Activated CD4-positive, alpha-beta T cell treated with anti-CD3 and anti-CD28 coated beads for 4 hours (primary cell): Measurements from ENCODE around the gene SPDYE3.
"Not testable (repeated sequence)": the region's sequence is repeated elsewhere in the genome, so short reads cannot be mapped to it uniquely, and the experiment has no call there.

Experiments used
- DNase-seq, 2 donors: peaks; one replicate each; pipeline ENCODE4 v3.0.0-alpha.2; 2020

SPDYE3 gene

GRCh38 chr7:100307402-100307801 is at the start of gene SPDYE3:
Gene SPDYE3 (plus strand): TSS chr7:100307702. CDS start chr7:100307886, 184 bp downstream.
- DNase-seq = not testable (repeated sequence)

DNA sequence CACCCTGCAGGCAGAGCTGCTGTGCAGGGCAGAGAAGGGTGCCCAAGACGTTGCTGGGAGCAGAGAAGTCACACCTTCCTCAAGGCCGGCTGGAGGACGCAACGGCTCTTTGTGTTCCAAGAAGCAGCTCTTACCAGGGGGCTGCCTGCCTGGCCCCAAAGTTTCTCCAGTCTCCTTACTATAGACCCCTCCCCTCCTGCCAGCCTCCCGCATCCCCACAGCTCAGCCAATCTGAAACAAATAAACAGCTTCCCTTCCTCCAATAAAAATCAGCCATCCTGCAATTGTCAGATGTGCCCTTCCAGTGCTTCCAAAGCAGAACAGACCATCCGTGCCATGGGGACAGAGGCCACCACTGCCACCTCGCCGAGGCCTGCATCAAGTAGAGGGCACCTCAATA is 47.5 kb upstream of the SPDYE3 start:
- DNase-seq = not testable (repeated sequence)

DNA sequence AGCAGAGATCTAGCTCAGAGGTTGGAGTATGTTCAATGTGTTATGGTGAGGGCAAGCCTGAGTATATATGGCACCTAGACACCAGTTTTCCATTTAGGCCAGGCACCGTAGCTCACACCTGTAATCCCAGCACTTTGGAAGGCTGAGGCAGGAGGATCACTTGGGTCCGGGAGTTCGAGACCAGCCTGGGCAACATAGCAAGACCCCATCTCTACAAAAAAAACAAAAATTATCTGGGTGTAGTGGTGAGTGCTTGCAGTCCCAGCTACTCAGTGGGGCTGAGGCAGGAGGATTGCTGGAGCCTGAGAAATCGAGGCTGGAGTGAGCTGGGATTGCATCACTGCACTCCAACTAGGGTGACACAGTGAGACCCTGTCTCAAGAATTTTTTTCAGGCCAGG is 44.6 kb upstream of the SPDYE3 start:
- not testable (repeated sequence) for DNase-seq

DNA sequence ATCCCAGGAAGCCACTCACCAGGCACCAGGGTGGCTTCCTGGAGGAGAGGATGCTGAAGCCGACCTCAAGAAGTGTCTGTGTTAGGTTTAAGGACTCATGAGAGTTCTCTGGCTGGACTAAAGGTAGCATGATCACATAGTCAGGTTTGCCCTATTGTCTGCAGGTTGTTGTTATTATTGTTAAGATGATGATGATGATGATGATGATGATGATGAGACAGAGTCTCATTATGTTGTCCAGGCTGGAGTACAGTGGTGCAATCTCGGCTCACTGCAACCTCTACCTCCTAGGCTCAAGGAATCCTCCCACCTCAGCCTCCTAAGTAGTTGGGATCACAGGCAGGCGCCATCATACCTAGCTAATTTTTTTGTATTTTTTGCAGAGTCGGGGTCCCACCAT is 43.3 kb upstream of the SPDYE3 start:
- DNase-seq = not testable (repeated sequence)

- DNase-seq = not testable (repeated sequence)
These were observed 42.8 kb upstream of the SPDYE3 start for GRCh38 chr7:100264669-100265165.

DNA sequence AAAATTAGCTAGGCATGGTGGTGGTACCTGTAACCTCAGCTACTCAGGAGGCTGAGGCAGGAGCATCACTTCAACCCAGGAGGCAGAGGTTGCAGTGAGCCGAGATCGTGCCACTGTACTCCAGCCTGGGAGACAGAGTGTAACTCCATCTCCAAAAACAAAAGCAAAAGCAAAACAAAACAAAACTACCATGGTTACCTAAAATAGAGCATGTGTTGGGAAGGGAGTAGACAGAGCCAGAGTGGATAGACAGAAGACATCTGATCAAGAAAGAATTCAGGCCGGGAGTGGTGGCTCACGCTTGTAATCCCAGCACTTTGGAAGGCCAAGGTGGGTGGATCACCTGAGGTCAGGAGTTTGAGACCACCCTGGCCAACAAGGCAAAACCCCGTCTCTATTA is 41.7 kb upstream of the SPDYE3 start:
- DNase-seq = not testable (repeated sequence)

GRCh38 chr7:100266576-100267354 is 40.7 kb upstream of the SPDYE3 start:
- no peak for DNase-seq

DNA sequence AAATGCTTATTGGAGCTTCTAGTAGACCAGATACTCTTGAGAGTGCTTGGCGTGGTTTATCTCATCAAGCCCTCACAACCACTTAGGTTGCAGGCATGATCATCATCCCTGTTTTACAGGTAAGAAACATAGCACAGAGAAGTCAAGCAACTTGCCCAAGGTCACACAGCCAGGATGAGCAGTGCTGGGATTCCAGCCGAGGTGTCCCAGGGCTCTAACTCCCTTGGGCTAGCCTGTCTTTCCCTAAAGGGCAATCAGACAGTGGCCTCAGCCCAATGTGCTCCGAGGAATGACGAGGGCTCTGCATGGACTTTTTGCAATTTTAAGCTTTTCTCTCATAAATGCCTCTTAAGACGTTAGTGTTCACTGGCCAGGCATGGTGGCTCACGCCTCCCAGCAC is 39.9 kb upstream of the SPDYE3 start:
- DNase-seq = no peak

DNA sequence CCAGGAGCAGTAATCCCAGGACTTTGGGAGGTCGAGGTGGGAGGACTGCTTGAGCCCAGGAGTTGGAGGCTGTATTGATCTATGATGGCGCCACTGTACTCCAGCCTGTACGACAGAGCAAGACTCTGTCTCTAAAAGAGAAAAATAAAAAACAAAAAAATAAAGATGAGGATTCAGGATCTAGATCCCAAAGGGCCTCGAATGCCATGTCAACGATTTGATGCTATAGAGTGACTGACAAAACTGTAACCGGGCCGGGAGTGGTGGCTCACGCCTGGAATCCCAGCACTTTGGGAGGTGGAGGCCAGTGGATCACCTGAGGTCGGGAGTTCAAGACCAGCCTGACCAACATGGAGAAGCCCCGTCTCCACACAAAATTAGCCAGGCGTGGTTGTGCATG is 38.6 kb upstream of the SPDYE3 start:
- DNase-seq = not testable (repeated sequence)

DNA sequence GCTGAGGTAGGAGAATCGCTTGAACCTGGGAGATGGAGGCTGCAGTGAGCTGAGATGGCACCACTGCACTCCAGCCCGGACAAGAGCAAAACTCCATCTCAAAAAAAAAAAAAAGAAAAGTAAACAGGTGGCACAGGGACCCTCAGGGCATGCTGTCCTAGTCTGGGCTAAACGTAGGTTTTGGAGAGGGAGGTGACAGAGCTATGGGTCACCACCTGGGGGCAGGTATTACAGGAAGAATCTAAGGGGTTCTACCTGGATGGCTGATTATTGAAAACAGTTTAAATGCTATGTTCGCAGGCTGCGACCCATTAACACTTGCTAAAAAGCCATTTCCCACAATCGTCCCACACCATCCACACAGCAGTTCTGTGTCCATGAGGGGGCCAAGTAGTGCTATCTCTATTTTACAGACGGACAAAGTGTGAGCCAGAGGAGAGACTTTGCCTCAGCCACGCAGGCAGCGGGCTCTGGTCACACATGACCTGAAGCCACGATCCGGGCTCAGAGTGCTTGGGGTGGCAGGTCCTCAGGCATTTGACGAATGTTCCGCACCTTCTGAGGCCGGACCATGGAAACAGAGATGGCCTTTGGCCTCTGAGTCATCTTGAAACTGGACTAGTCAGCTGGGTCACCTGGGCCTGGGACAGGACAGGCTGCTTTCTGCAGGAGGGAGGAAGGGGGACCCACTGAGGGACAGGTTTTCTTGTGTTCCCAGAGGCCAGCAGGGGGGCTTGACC is 38.0 kb upstream of the SPDYE3 start:
- not testable (repeated sequence) for DNase-seq

DNA sequence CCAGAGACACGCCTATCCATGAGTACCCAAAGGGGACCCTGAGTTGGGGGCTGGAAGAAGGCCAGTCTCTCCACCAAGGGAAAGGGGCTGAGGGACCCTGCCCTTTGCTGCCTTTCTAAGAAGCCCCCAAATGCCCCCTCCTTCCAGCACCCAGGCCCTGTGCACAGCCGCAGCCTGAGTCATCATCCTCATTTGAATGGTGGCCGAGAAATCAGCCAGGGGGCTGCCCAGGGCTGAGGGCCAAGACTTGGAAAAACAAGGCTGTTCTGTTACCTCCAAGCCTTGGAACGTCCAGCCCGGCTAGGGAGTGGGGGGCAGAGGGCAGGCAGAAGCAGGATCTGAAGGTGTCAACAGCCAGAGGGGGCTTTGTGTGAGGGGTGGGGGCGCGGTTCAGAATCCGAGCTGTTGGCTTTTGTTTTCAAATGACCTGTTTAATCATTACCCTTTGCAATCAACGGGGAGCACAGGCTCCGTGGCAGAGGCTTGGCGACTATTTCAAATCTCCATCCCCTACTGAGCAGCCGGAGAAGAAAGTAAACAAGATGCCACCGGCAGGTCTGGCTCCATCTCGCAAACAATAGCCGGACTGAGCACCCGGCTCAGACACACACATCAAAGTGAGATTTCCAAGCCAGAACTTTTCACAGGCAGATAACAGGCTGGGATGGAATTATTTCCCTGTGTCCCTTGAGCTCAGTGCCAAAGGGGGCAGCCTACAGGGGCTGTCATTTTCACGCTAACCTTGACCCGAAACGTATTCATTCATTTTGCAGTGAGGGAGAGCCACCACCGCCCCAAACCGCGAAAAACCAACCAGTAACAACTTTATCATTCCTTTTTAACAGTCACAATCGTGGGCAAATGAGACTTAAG is 37.2 kb upstream of the SPDYE3 start:
- not testable (repeated sequence) for DNase-seq

- DNase-seq = peak; percentile 26 to 38
These were observed 36.4 kb upstream of the SPDYE3 start for GRCh38 chr7:100270941-100271593.

DNA sequence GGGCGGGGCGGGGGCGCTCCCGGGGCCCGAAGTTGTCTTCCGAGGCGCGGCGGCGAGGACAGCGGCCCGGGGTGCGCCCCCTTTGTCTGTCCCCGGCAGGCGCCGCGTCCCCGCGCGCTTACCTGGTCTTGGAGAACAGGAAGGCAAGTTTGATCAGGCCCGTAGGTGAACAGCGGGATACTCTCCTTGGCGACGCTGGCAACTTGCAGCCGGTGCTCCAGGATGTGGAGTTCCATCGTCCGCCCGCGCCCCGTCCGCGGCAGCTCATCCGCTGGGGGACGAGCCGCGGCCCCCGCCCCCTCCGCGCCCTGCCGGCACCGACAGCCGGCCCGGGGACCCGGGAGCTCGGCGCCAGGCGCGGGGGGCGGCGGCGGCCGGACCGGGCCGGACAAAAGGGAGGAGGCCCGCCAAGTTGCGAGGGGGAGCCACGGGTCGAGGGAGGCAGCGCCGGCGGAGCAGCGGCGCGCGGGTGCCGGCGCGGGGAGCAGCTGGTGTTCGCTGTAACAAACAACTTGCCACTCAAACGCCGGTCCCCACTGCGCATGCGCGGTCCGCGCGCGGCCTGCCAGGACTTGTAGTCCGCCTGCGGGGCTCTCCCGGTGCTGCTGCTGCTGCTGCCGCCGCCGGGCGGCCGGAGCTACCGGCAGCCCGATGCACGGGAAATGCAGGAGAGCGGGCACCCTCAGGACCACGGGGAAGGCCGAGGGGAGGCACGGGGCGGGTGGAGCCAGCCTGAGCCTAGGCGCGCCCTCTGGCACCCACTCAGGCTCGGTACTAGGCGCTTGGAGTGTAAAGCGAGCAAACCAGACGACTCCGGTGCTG is 35.6 kb upstream of the SPDYE3 start:
- peak; percentile 97 to 99 for DNase-seq

GRCh38 chr7:100272538-100272902 is 35.0 kb upstream of the SPDYE3 start:
- not testable (repeated sequence) for DNase-seq

- no peak for DNase-seq
These were observed 32.4 kb upstream of the SPDYE3 start for GRCh38 chr7:100275120-100275519.

- not testable (repeated sequence) for DNase-seq
These were observed 31.4 kb upstream of the SPDYE3 start for GRCh38 chr7:100276126-100276525.

GRCh38 chr7:100282069-100282608 is 25.4 kb upstream of the SPDYE3 start:
- DNase-seq = not testable (repeated sequence)

DNA sequence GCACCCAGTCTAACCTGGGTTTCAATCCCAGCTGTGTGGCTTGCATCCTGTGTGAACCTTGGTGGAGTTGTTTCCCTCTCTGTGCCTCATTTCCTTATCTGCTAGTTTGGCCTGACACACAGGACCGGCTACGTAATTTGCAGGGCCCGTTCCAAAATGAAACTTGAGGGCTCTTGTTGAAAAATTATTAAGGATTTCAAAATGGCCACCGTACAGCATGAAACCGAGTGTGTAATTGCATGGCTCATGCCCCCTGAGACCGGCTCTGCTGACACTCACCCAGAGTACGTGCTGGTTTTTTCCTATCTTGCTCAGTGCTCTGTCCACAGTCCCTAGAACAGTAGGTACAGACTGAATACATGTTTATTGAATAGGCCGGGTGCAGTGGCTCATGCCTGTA is 24.4 kb upstream of the SPDYE3 start:
- DNase-seq = not testable (repeated sequence)

GRCh38 chr7:100287191-100287969 is 20.1 kb upstream of the SPDYE3 start:
- not testable (repeated sequence) for DNase-seq

GRCh38 chr7:100288258-100288657 is 19.2 kb upstream of the SPDYE3 start:
- DNase-seq = not testable (repeated sequence)
